Body of pancreas (tissue), 4 donors: Measurements from ENCODE around the gene BACH1.

Experiments used
- CTCF ChIP-seq, 7 experiments: fragments of 450-650 bp in 4 of 7; fragments of 200-600 bp in 3 of 7; sonication (generic) in 3 of 7; IDR thresholded peaks; one replicate each; pipeline ENCODE4 v1.5.1; 2016 to 2019; ENCODE audit warnings: antibody characterized with exemption in 7 of 7
- POLR2A ChIP-seq, 3 donors: fragments of 450-650 bp; IDR thresholded peaks; one replicate each; pipeline ENCODE4 v1.6.1; 2016; ENCODE audit warnings: antibody characterized with exemption in 3 of 3, mild to moderate bottlenecking in 2 of 3

DNA sequence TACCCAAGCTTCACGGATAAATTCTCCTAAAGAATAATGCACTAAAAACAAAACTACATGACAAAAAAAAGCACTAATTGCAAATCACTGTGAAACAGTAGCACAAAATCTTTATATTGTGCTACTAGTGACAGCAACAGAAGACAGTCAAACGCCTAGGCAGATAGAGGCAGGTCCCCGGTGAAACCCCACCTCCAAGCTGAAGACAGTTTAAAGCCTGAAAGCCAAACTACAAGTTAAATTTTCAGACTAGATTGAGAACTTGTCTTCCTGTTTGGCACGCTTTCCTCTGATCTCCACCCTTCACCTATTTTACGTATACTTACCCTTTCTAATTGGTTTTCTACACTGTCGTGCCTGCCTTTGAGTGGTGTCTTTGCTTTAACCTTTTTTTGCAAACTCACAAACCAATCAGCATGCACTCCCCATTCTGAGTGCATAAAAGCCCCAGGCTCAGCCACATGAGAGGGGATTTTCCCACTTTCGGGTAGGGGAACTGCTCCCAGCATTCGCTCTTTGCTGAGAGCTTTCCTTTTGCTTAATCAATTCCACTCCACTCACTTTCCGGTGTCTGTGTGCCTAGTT lies 3.6 kb upstream of the BACH1 start:
- TF ChIP-seq CTCF (IDR thresholded peaks at IDR 0.05) (no peak), POLR2A (IDR thresholded peaks at IDR 0.05) (no peak)
